Measurements from ENCODE around the gene BSN.

The BSN gene

DNA sequence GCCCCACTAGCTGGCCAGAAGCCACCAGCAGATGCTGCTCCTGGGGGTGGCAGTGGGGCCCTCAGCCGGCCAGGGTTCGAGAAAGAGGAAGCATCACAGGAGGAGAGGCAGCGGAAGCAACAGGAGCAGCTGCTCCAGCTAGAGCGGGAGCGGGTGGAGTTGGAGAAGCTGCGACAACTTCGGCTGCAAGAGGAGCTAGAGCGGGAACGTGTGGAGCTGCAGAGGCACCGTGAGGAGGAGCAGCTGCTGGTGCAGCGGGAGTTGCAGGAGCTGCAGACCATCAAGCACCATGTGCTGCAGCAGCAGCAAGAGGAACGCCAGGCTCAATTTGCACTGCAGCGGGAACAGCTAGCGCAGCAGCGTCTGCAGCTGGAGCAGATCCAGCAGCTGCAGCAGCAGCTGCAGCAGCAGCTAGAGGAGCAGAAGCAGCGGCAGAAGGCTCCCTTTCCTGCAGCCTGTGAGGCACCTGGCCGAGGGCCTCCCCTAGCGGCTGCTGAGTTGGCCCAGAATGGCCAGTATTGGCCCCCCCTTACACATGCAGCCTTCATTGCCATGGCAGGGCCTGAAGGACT lies 102.3 kb downstream of the BSN start:
- no peak for DNase-seq

DNA sequence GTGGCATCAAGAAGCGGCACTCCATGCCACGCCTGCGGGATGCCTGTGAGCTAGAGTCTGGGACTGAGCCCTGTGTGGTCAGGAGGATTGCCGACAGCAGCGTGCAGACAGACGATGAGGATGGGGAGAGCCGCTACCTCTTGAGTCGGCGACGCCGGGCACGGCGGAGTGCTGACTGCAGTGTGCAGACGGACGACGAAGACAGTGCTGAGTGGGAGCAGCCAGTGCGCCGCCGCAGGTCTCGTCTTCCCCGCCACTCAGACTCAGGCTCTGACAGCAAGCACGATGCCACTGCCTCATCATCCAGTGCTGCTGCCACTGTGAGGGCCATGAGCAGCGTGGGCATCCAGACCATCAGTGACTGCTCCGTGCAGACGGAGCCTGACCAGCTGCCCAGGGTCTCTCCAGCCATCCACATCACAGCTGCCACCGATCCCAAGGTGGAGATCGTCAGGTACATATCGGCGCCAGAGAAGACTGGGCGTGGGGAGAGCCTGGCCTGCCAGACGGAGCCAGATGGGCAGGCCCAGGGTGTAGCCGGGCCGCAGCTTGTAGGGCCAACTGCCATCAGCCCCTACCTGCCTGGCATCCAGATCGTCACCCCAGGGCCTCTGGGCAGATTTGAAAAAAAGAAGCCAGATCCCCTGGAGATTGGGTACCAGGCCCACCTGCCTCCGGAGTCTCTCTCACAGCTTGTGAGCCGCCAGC lies 103.1 kb downstream of the BSN start:
- no peak for DNase-seq

DNA sequence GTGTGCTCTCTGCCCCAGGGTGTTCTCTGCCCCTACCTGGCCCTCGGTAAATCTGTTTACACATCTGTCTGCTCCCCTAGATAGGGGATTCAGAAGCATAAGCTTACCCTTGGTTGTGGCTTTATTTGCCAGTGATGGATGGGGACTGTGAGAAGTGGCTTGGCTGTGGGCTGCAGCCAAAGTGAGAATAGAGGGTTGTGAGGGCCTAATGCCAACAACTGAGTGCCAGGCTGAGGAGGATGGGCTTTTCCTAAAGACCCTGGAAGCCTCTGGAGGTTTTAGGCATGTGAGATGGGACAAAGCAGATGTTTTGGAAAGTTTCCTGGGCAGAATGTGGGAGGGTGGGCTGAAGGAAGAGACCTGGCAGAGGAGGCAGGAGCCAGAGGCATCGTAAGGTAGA lies 104.4 kb downstream of the BSN start:
- peak; percentile 5 for DNase-seq

- DNase-seq = no peak
Measured at GRCh38 chr3:49659756-49660155, 105.5 kb downstream of the BSN start.

DNA sequence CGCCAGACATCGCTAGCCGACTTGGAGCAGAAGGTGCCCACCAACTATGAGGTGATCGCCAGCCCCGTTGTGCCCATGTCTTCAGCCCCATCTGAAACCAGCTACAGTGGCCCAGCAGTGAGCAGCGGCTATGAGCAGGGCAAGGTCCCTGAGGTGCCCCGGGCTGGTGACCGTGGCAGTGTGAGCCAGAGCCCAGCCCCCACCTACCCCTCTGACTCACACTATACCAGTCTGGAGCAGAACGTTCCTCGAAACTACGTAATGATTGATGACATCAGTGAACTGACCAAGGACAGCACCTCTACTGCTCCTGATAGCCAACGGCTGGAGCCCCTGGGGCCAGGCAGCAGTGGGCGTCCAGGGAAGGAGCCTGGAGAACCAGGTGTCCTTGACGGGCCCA lies 107.0 kb downstream of the BSN start:
- no peak for DNase-seq

GRCh38 chr3:49662021-49662420 lies 107.7 kb downstream of the BSN start:
- DNase-seq = no peak

- DNase-seq = no peak
Measured at GRCh38 chr3:49662720-49663413, 108.6 kb downstream of the BSN start.

GRCh38 chr3:49663831-49664230 lies 109.6 kb downstream of the BSN start:
- no peak for DNase-seq

GRCh38 chr3:49664300-49664699 lies 110.0 kb downstream of the BSN start:
- no peak for DNase-seq

GRCh38 chr3:49665822-49666519 lies 111.7 kb downstream of the BSN start:
- no peak for DNase-seq

DNA sequence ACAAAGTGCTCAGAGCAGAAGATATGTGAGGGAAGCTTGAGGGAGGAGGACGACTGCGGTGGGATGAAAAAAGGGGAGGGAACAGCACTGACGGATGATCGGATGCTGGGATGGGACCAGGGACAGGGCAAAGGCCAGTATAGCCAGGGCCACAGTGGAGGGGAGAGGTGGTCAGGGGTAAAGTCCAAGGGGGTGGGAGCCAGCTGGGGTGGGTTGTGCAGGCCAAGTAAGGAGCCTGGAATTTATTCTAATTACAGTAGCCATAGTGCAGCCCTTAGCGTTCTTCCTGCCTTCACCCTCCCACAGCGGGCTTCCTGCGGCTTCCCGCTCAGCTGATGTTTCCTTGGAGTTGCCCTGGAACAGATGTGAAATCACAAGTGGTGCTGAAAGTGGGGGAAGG lies 112.3 kb downstream of the BSN start:
- no peak for DNase-seq

DNA sequence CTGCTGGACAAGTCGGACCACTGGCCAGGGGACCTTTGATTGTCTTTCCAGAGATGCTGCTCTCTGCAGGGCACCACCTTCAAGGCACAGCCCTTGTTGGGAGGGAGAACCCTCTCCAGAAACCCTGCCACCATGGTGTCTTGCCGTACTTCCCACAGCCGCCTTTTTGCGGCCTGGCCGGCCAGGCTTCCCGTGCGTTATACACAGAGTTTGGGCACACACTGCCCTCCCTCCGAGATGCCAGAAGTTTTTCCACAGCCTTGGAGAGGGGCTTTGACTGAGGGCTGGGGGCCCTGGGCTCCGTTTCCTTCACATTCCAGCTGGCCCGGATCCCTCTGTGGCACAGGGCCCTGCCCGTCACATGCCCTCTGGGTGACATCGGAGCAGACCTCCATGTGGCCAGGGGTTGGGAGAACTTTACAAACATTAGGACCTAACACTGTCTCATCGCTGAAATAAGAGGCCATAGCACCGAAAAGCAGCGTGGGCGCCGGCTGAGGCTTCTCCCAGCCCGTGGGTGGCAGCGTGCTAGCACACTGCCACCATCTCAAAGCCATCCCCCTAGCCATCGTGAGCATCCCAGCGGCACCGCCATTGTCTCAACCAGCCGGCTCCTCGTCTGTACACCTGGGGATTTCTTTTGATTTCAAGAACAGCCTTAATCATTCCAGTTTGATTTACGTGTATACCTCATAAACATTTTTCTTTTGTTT lies 113.6 kb downstream of the BSN start:
- no peak for DNase-seq

- DNase-seq = no peak
Measured at GRCh38 chr3:49668414-49668797, 114.1 kb downstream of the BSN start.

DNA sequence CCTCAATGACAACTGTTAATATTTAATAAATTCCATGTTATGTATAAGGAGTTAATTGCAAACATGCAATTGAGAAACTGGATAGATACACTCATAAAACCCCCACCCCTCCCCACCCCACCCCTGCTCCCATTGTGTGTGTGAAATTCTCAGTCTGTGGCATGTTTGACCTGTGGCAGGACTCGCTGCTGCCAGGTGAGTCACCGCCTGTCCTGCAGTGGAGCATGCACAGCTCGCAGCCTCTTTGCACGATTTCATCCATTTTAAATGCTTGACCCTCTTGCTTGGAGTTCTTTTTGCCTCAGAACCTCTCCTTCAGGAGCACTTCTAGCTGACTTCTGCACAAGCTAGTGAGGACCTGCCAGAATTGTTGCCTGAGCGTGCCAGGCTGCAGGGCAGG lies 114.6 kb downstream of the BSN start:
- no peak for DNase-seq

DNA sequence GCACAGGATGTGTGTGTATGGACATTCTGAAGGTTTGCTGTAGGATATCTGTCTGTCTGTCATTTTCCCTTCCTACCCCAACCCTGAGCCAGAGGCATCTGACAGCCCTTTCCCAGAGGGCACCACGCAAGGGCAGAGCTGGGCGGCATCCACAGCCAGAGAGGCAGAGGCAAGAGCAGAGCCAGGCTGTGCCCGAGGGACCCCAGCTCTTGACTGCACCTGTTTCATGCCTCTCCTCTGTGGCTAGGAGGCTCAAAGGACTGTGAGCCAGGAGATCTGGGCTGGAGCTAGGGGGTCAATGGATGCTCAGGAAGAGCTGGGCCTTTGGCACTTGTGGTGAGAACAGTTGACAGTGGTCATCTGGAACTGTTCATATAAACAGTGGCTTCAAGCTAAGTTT lies 115.1 kb downstream of the BSN start:
- no peak for DNase-seq

DNA sequence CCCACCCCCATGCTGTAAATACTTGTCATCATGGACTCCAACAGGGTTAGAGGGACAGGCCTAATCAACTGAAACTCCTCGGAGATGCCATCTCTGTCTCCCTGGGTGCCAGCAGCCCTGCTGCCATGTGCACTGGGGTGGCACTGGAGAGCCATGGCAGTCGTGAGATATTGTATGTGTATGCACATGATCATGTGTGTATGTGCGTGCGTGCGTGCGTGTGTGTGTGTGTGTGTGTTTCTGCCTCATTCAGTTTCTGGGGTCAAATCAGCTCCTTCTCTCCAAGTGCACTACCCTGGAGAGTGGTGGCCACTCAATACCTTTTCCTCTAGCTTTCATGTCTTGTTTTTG lies 116.6 kb downstream of the BSN start:
- no peak for DNase-seq

GRCh38 chr3:49671291-49672288 lies 117.3 kb downstream of the BSN start:
- DNase-seq = no peak

DNA sequence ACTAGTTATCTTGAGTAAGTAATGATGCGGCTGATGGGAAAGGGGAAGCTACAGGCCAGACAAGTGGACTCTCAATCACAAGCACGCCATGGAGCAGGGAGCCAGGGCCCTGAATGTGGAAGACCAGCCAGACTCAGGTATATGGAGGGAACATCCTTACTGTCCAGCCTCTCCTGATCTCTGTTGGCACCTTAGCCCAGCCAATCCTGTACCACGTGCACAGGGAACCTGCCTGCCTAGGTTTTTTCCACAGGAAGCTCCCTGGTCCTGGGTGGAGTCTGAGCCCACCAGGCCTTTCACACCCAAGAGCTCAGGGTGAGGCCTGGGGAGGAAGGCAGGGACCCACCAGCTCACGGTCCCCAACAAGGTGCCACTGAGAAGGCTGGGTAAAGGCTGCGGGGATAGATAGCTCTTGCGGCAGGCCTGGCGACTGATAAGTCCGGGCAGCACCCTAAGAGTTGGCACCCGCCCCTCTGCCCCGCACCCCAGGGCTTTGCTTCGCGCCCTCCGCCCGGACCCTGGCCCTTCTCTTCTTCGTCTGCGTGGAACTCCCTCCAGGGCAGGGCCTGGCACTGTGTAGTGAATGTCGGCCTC lies 118.9 kb downstream of the BSN start:
- no peak for DNase-seq

GRCh38 chr3:49673715-49674496 lies 119.6 kb downstream of the BSN start, which contains the start of gene APEH:
APEH (plus strand) TSS chr3:49674351; CDS start chr3:49674402, 51 bp downstream.
- no peak for DNase-seq

GRCh38 chr3:49674497-49674983 lies 120.3 kb downstream of the BSN start:
- no peak for DNase-seq
